H1 (cell line): Measurements from ENCODE around the gene SPTBN1. TPM values are rescaled to one million over a fixed set of nuclear protein-coding genes. Genes with fewer than 3 reads are reported as not detected.

Experiments
- CTBP2 ChIP-seq: IDR thresholded peaks from 2 replicates; pipeline ENCODE4 v1.7.0; 2011; ENCODE audit warnings: borderline replicate concordance, mild to moderate bottlenecking, moderate library complexity, mixed read lengths, low read length; ENCODE audit not compliant: insufficient read depth, insufficient read length
- EP300 ChIP-seq, 2 experiments: IDR thresholded peaks; 1 replicate in 1 of 2; 2 replicates in 1 of 2; pipeline ENCODE4 v1.6.1; 2011 to 2012; ENCODE audit warnings: low read depth in 2 of 2, low read length in 2 of 2, mild to moderate bottlenecking in 2 of 2, borderline replicate concordance in 1 of 2, inconsistent platforms in 1 of 2, moderate library complexity in 1 of 2
- PHF8 ChIP-seq: fragments of 200-600 bp; sonication (generic); conservative IDR thresholded peaks from 2 replicates; pipeline ENCODE4 v1.7.1; 2012; ENCODE audit warnings: low read depth, mild to moderate bottlenecking, inconsistent platforms, low read length, moderate library complexity
- polyA plus RNA-seq, 7 experiments: library from polyadenylated mRNA; depleted of rRNA in 3 of 7; stranded (reverse) in 5 of 7; unstranded in 2 of 7; fragments of >200 nt in 5 of 7; fragments of 200-250 nt in 2 of 7; gene quantifications; 1 replicate in 5 of 7; 2 replicates in 1 of 7; 4 replicates in 1 of 7; pipeline versions ENCODE4 v1.2.1 to v1.2.3, GENCODE V29; 2011 to 2013; ENCODE audit warnings: missing spikeins in 2 of 7, mixed read lengths in 2 of 7
- total RNA-seq: library from RNA; stranded (reverse); fragmentation: NEBNext Ultra II Directional; extraction: Animal tissue kit (Norgen Biotek cat#: 25700); gene quantifications from 2 replicates; pipeline ENCODE4 v1.2.1, GENCODE V29; 2021

SPTBN1 gene
- total and polyA plus RNA-seq, 2 of the 8 experiments (the other 6 are each of a cell fraction or from before 2014, with no cell fraction given), result 31.8 to 180 TPM

DNA sequence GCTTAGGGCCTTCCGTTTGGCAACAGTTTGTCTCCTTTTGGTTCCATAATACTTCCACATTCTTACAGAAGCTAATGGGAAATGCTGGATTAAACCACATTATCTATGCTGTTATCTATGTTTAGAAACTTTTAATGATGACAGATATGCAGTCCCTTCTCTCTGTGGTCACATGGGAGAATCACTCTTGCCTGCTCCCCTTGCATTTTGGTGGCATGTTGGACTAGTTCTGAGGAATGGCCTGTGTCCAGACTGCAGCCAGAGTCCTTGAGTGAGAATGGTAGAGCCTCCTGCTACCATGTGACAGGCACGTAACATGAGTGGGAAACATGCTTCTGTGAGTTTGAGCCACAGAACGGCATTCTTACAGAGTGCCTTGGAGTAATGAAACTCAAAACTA is 19.2 kb downstream of the SPTBN1 start (continued):
- TF ChIP-seq PHF8 (no peak), EP300 (IDR thresholded peaks at IDR 0.05; ENCODE audit: borderline replicate concordance in 1 of 2, low read depth in 2 of 2, low read length in 2 of 2) (no peak), CTBP2 (no peak)
